WTC11 (cell line): ENCODE measurements around the gene CYP2B6. TPM values are rescaled to one million over a fixed set of nuclear protein-coding genes. Genes with fewer than 3 reads are reported as not detected.

Source experiments
- ATAC-seq: fragments of 200-7000 bp; cut with Tn5 transposase; 2 replicates; pipeline ENCODE4 v1.10.0; 2021; ENCODE audit warnings: mild to moderate bottlenecking, moderate library complexity
- CTCF ChIA-PET: fragments of 300-600 bp; sonication (Branson Sonifier 250); formaldehyde crosslinking; loops from one replicate; lab custom pipeline; 2021; ENCODE audit warnings: antibody characterized with exemption; lab: Charles Lee
- POLR2A ChIA-PET: fragments of 350-600 bp; sonication (Branson Sonifier 250); formaldehyde crosslinking; loops from one replicate; lab custom pipeline; 2021; ENCODE audit warnings: antibody characterized with exemption; lab: Charles Lee
- DNase-seq: peaks from one replicate; pipeline ENCODE4 v3.0.0; 2021; ENCODE audit warnings: low spot score
- H3K27ac Mint-ChIP-seq: 2 replicates; pipeline ENCODE4 v1.8.0; 2021; ENCODE audit warnings: mixed read lengths
- H3K27me3 Mint-ChIP-seq: 2 replicates; pipeline ENCODE4 v1.8.0; 2021; ENCODE audit warnings: low read depth, mild to moderate bottlenecking, moderate library complexity, mixed read lengths
- H3K36me3 Mint-ChIP-seq: 2 replicates; pipeline ENCODE4 v1.8.0; 2021; ENCODE audit warnings: mixed read lengths
- H3K4me1 Mint-ChIP-seq: 2 replicates; pipeline ENCODE4 v1.8.0; 2022; ENCODE audit warnings: mixed read lengths
- H3K4me3 Mint-ChIP-seq: 2 replicates; pipeline ENCODE4 v1.8.0; 2021; ENCODE audit warnings: mild to moderate bottlenecking, moderate library complexity, mixed read lengths
- H3K9me3 Mint-ChIP-seq: 2 replicates; pipeline ENCODE4 v1.8.0; 2021; ENCODE audit warnings: mixed read lengths
- FOXJ3 ChIP-seq: sonication (generic); formaldehyde crosslinking; IDR thresholded peaks from 2 replicates; pipeline ENCODE4 v1.9.0; 2021; ENCODE audit warnings: missing genetic modification reagents, mild to moderate bottlenecking, borderline replicate concordance
- FOXK1 ChIP-seq: sonication (generic); formaldehyde crosslinking; IDR thresholded peaks from 2 replicates; pipeline ENCODE4 v1.8.0; 2022; ENCODE audit warnings: mild to moderate bottlenecking, moderate library complexity, missing genetic modification reagents
- GABPB1 ChIP-seq: sonication (generic); formaldehyde crosslinking; IDR thresholded peaks from 2 replicates; pipeline ENCODE4 v1.8.1; 2023; ENCODE audit warnings: mild to moderate bottlenecking, missing genetic modification reagents
- JUN ChIP-seq: sonication (generic); formaldehyde crosslinking; IDR thresholded peaks from 2 replicates; pipeline ENCODE4 v1.8.0; 2023; ENCODE audit warnings: mild to moderate bottlenecking, missing genetic modification reagents
- MYBL2 ChIP-seq: sonication (generic); formaldehyde crosslinking; IDR thresholded peaks from 2 replicates; pipeline ENCODE4 v1.8.1; 2023; ENCODE audit warnings: mild to moderate bottlenecking, moderate library complexity, missing genetic modification reagents
- ZNF219 ChIP-seq: sonication (generic); formaldehyde crosslinking; IDR thresholded peaks from 2 replicates; pipeline ENCODE4 v1.8.0; 2023; ENCODE audit warnings: missing genetic modification reagents, mild to moderate bottlenecking, borderline replicate concordance
- ZNF232 ChIP-seq: sonication (generic); formaldehyde crosslinking; IDR thresholded peaks from 2 replicates; pipeline ENCODE4 v1.8.0; 2022; ENCODE audit warnings: mild to moderate bottlenecking, missing genetic modification reagents
- total RNA-seq: library from RNA; stranded (reverse); gene quantifications from 3 replicates; pipeline ENCODE4 v1.2.3, GENCODE V29; 2021
- TF ChIP-seq, protein P1 (sequence below): sonication (generic); formaldehyde crosslinking; IDR thresholded peaks from 2 replicates; pipeline ENCODE4 v1.8.0; 2023; ENCODE audit warnings: mild to moderate bottlenecking, missing genetic modification reagents
- TF ChIP-seq, protein P2 (sequence below): sonication (generic); formaldehyde crosslinking; IDR thresholded peaks from 2 replicates; pipeline ENCODE4 v1.8.1; 2023; ENCODE audit warnings: mild to moderate bottlenecking, missing genetic modification reagents, moderate library complexity
- TF ChIP-seq, protein P3 (sequence below): sonication (generic); formaldehyde crosslinking; IDR thresholded peaks from 2 replicates; pipeline ENCODE4 v1.8.0; 2022; ENCODE audit warnings: missing genetic modification reagents
- TF ChIP-seq, protein P4 (sequence below): sonication (generic); formaldehyde crosslinking; IDR thresholded peaks from 2 replicates; pipeline ENCODE4 v1.8.1; 2023; ENCODE audit warnings: mild to moderate bottlenecking, missing genetic modification reagents
- TF ChIP-seq, protein P5 (sequence below): sonication (generic); formaldehyde crosslinking; conservative IDR thresholded peaks from 2 replicates; pipeline ENCODE4 v1.8.1; 2023; ENCODE audit warnings: mild to moderate bottlenecking, low read depth, missing genetic modification reagents, moderate library complexity
- TF ChIP-seq, protein P6 (sequence below): fragments of 250-450 bp; sonication (Bioruptor Pico); IDR thresholded peaks from 2 replicates; pipeline ENCODE4 v2.1.2; 2022; ENCODE audit warnings: mild to moderate bottlenecking, moderate library complexity
- TF ChIP-seq, protein P7 (sequence below): sonication (generic); formaldehyde crosslinking; IDR thresholded peaks from 2 replicates; pipeline ENCODE4 v1.8.1; 2023; ENCODE audit warnings: mild to moderate bottlenecking, moderate library complexity, missing genetic modification reagents

Gene CYP2B6
- total RNA-seq, 1 experiment from 2014 or later: 10.3 TPM

DNA sequence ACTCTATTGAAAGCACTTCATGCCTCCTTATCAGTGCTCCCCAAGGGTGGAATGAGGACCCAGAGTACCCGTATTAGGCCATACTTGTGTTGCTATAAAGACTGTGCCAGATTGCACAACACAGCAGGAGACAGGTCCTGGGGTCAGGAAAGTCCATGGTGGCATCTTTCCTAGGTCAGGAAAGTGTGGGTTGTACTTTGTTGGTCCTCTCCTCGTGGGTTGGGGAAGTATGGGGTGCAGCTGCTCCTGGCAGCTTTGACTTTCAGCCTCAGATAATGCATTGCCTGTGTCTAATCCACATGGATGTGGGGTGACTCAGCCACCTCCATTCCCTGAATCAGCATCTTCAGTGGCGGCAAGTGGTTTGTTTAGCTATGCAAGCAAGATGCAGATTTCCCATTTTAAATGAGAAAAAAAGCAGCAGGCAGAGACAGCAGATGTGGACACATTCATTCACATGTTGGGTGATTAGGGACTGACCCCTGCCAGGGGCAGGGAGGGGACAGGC, 8.4 kb upstream of the CYP2B6 start (continued):
- peak; percentile 89; the same call in 1 of the 2 replicates for TF ChIP-seq JUN (CRISPR knock-in tag)
- TF ChIP-seq, protein P1, sequence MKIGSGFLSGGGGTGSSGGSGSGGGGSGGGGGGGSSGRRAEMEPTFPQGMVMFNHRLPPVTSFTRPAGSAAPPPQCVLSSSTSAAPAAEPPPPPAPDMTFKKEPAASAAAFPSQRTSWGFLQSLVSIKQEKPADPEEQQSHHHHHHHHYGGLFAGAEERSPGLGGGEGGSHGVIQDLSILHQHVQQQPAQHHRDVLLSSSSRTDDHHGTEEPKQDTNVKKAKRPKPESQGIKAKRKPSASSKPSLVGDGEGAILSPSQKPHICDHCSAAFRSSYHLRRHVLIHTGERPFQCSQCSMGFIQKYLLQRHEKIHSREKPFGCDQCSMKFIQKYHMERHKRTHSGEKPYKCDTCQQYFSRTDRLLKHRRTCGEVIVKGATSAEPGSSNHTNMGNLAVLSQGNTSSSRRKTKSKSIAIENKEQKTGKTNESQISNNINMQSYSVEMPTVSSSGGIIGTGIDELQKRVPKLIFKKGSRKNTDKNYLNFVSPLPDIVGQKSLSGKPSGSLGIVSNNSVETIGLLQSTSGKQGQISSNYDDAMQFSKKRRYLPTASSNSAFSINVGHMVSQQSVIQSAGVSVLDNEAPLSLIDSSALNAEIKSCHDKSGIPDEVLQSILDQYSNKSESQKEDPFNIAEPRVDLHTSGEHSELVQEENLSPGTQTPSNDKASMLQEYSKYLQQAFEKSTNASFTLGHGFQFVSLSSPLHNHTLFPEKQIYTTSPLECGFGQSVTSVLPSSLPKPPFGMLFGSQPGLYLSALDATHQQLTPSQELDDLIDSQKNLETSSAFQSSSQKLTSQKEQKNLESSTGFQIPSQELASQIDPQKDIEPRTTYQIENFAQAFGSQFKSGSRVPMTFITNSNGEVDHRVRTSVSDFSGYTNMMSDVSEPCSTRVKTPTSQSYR: 0 out of 2 replicates have a peak, but pooled peaks have one; percentile 64
- TF ChIP-seq GABPB1 (CRISPR knock-in tag): no peak
- peak; percentile 90 for TF ChIP-seq FOXK1 (CRISPR knock-in tag)
- TF ChIP-seq MYBL2: 0 out of 2 replicates have a peak, but pooled peaks have one; percentile 51
- TF ChIP-seq ZNF232 (CRISPR knock-in tag): 0 out of 2 replicates have a peak, but pooled peaks have one; percentile 21
- TF ChIP-seq FOXJ3 (CRISPR knock-in tag): peak; percentile 73; the same call in 1 of the 2 replicates
- TF ChIP-seq ZNF219 (CRISPR knock-in tag): no peak
- TF ChIP-seq, protein P2, sequence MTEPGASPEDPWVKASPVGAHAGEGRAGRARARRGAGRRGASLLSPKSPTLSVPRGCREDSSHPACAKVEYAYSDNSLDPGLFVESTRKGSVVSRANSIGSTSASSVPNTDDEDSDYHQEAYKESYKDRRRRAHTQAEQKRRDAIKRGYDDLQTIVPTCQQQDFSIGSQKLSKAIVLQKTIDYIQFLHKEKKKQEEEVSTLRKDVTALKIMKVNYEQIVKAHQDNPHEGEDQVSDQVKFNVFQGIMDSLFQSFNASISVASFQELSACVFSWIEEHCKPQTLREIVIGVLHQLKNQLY: no peak
- TF ChIP-seq, protein P3, sequence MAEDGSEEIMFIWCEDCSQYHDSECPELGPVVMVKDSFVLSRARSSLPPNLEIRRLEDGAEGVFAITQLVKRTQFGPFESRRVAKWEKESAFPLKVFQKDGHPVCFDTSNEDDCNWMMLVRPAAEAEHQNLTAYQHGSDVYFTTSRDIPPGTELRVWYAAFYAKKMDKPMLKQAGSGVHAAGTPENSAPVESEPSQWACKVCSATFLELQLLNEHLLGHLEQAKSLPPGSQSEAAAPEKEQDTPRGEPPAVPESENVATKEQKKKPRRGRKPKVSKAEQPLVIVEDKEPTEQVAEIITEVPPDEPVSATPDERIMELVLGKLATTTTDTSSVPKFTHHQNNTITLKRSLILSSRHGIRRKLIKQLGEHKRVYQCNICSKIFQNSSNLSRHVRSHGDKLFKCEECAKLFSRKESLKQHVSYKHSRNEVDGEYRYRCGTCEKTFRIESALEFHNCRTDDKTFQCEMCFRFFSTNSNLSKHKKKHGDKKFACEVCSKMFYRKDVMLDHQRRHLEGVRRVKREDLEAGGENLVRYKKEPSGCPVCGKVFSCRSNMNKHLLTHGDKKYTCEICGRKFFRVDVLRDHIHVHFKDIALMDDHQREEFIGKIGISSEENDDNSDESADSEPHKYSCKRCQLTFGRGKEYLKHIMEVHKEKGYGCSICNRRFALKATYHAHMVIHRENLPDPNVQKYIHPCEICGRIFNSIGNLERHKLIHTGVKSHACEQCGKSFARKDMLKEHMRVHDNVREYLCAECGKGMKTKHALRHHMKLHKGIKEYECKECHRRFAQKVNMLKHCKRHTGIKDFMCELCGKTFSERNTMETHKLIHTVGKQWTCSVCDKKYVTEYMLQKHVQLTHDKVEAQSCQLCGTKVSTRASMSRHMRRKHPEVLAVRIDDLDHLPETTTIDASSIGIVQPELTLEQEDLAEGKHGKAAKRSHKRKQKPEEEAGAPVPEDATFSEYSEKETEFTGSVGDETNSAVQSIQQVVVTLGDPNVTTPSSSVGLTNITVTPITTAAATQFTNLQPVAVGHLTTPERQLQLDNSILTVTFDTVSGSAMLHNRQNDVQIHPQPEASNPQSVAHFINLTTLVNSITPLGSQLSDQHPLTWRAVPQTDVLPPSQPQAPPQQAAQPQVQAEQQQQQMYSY (CRISPR knock-in tag): no peak
- TF ChIP-seq, protein P4, sequence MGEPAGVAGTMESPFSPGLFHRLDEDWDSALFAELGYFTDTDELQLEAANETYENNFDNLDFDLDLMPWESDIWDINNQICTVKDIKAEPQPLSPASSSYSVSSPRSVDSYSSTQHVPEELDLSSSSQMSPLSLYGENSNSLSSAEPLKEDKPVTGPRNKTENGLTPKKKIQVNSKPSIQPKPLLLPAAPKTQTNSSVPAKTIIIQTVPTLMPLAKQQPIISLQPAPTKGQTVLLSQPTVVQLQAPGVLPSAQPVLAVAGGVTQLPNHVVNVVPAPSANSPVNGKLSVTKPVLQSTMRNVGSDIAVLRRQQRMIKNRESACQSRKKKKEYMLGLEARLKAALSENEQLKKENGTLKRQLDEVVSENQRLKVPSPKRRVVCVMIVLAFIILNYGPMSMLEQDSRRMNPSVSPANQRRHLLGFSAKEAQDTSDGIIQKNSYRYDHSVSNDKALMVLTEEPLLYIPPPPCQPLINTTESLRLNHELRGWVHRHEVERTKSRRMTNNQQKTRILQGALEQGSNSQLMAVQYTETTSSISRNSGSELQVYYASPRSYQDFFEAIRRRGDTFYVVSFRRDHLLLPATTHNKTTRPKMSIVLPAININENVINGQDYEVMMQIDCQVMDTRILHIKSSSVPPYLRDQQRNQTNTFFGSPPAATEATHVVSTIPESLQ (CRISPR knock-in tag): no peak

DNA sequence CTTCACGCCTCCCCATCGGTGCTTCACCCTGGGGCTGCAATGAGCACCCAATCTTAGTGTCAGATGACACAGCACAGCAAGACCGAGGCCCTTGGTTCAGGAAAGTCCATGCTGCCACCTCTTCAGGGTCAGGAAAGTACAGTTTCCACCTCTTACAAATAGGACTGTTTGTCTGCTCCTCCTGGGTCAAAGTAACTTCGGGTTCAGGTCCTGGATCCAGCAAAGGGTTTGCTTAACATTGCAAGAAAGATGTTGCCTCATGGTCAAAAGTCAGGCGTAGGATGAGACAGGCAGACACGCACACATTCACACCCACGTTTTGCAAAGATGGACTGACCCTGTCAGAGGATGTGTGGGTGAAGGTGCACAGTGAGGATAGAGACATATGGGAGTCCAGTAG, 1.6 kb upstream of the CYP2B6 start:
- Mint-ChIP-seq H3K27me3 (peaks cover 20% of the 10 kb centered on the region), H3K36me3 (peaks cover 23% of the 10 kb centered on the region), H3K9me3 (peaks cover 34% of the 10 kb centered on the region), H3K4me3 (no peak overlapping the region), H3K27ac (no peak overlapping the region), H3K4me1 (peaks cover 9% of the 10 kb centered on the region)
- DNase-seq: no peak
- ChIA-PET CTCF (no interaction called here), POLR2A (no interaction called here)
- no peak for ATAC-seq
- TF ChIP-seq, protein P5, sequence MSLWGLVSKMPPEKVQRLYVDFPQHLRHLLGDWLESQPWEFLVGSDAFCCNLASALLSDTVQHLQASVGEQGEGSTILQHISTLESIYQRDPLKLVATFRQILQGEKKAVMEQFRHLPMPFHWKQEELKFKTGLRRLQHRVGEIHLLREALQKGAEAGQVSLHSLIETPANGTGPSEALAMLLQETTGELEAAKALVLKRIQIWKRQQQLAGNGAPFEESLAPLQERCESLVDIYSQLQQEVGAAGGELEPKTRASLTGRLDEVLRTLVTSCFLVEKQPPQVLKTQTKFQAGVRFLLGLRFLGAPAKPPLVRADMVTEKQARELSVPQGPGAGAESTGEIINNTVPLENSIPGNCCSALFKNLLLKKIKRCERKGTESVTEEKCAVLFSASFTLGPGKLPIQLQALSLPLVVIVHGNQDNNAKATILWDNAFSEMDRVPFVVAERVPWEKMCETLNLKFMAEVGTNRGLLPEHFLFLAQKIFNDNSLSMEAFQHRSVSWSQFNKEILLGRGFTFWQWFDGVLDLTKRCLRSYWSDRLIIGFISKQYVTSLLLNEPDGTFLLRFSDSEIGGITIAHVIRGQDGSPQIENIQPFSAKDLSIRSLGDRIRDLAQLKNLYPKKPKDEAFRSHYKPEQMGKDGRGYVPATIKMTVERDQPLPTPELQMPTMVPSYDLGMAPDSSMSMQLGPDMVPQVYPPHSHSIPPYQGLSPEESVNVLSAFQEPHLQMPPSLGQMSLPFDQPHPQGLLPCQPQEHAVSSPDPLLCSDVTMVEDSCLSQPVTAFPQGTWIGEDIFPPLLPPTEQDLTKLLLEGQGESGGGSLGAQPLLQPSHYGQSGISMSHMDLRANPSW (CRISPR knock-in tag): no peak
- TF ChIP-seq, protein P6, sequence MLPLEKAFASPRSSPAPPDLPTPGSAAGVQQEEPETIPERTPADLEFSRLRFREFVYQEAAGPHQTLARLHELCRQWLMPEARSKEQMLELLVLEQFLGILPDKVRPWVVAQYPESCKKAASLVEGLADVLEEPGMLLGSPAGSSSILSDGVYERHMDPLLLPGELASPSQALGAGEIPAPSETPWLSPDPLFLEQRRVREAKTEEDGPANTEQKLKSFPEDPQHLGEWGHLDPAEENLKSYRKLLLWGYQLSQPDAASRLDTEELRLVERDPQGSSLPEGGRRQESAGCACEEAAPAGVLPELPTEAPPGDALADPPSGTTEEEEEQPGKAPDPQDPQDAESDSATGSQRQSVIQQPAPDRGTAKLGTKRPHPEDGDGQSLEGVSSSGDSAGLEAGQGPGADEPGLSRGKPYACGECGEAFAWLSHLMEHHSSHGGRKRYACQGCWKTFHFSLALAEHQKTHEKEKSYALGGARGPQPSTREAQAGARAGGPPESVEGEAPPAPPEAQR: no peak
- TF ChIP-seq, protein P2: no peak
- TF ChIP-seq, protein P3 (CRISPR knock-in tag): no peak
- TF ChIP-seq, protein P7, sequence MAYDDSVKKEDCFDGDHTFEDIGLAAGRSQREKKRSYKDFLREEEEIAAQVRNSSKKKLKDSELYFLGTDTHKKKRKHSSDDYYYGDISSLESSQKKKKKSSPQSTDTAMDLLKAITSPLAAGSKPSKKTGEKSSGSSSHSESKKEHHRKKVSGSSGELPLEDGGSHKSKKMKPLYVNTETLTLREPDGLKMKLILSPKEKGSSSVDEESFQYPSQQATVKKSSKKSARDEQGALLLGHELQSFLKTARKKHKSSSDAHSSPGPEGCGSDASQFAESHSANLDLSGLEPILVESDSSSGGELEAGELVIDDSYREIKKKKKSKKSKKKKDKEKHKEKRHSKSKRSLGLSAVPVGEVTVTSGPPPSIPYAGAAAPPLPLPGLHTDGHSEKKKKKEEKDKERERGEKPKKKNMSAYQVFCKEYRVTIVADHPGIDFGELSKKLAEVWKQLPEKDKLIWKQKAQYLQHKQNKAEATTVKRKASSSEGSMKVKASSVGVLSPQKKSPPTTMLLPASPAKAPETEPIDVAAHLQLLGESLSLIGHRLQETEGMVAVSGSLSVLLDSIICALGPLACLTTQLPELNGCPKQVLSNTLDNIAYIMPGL (CRISPR knock-in tag): no peak
